ENCODE results near the gene GLTP.

The GLTP gene

GRCh38 chr12:109923481-109924245, 43.3 kb upstream of the GLTP start:
- TF ChIP-seq CTCF (IDR thresholded peaks at IDR 0.05; ENCODE audit: extremely low read depth, missing control alignments), result no peak
- DNase-seq (ENCODE audit: low spot score), result no peak

- no peak for TF ChIP-seq CTCF (IDR thresholded peaks at IDR 0.05; ENCODE audit: extremely low read depth, missing control alignments)
- no peak for DNase-seq (ENCODE audit: low spot score)
Observed at GRCh38 chr12:109923038-109923437, 42.7 kb upstream of the GLTP start.

- no peak for DNase-seq (ENCODE audit: low spot score)
- no peak for TF ChIP-seq CTCF (IDR thresholded peaks at IDR 0.05; ENCODE audit: extremely low read depth, missing control alignments)
Observed at GRCh38 chr12:109921982-109922381, 41.6 kb upstream of the GLTP start.

- DNase-seq (ENCODE audit: low spot score), result no peak
- no peak for TF ChIP-seq CTCF (IDR thresholded peaks at IDR 0.05; ENCODE audit: extremely low read depth, missing control alignments)
Observed at GRCh38 chr12:109920261-109920780, 40.0 kb upstream of the GLTP start.

- no peak for DNase-seq (ENCODE audit: low spot score)
- no peak for TF ChIP-seq CTCF (IDR thresholded peaks at IDR 0.05; ENCODE audit: extremely low read depth, missing control alignments)
Observed at GRCh38 chr12:109919456-109919855, 39.1 kb upstream of the GLTP start.

GRCh38 chr12:109916045-109916444, 35.7 kb upstream of the GLTP start:
- no peak for DNase-seq (ENCODE audit: low spot score)
- TF ChIP-seq CTCF (IDR thresholded peaks at IDR 0.05; ENCODE audit: extremely low read depth, missing control alignments), result no peak

- DNase-seq (ENCODE audit: low spot score), result no peak
- no peak for TF ChIP-seq CTCF (IDR thresholded peaks at IDR 0.05; ENCODE audit: extremely low read depth, missing control alignments)
Observed at GRCh38 chr12:109915171-109916040, 35.1 kb upstream of the GLTP start.

Measured in GM20000 (cell line).